GM10266 (cell line): ENCODE results near the gene HES7.
"Not testable (repeated sequence)": the region's sequence is repeated elsewhere in the genome, so short reads cannot be mapped to it uniquely, and the experiment has no call there.

ENCODE experiments used
- DNase-seq: peaks from one replicate; pipeline ENCODE4 v3.0.0; 2012; ENCODE audit errors: extremely low spot score
- TF ChIP-seq, protein P1 (sequence below): IDR thresholded peaks from 2 replicates; pipeline ENCODE4 v1.5.1; 2012; ENCODE audit warnings: mild to moderate bottlenecking, low read depth; ENCODE audit not compliant: control insufficient read depth, insufficient read depth; ENCODE audit errors: missing control alignments

The HES7 gene

DNA sequence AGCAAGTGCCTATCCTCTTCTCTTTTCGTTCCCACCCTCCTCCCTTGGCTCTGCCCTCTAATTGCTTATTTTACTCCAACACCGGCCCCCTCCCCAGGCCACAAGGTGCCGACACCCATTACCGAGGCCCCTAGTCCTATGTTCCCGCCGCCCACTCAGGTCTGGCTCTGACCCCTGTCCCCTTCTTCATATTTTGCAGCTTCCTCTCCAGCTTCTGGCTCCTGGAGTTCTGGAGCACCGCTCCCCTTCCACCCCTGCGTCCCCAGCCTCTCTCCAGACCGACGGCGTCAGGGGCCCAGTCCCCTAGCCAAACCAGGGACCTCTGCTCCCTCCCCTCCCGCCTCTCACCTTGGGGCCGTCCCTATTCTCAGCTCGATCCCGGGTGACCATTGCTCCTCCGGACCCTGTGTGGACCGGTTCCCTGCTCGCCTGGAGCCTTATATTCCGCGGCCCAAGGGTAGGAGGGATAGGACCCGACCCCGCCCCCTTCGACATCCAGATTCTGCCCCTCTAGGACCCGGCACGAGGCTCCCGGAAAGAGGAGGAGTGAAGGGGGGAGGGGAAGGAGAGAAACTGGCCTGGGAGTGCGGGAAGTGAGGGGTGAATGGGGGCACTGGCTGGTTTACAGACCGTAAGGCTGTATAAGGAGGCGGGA lies at the start of gene HES7:
HES7 (minus strand) TSS at position 412 of the 655 bp plus-strand sequence; CDS start at position 390, 22 bp downstream.
- TF ChIP-seq, protein P1, sequence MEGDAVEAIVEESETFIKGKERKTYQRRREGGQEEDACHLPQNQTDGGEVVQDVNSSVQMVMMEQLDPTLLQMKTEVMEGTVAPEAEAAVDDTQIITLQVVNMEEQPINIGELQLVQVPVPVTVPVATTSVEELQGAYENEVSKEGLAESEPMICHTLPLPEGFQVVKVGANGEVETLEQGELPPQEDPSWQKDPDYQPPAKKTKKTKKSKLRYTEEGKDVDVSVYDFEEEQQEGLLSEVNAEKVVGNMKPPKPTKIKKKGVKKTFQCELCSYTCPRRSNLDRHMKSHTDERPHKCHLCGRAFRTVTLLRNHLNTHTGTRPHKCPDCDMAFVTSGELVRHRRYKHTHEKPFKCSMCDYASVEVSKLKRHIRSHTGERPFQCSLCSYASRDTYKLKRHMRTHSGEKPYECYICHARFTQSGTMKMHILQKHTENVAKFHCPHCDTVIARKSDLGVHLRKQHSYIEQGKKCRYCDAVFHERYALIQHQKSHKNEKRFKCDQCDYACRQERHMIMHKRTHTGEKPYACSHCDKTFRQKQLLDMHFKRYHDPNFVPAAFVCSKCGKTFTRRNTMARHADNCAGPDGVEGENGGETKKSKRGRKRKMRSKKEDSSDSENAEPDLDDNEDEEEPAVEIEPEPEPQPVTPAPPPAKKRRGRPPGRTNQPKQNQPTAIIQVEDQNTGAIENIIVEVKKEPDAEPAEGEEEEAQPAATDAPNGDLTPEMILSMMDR, result no peak
- no peak for DNase-seq

- TF ChIP-seq, protein P1, result no peak
- peak; percentile 82 for DNase-seq
Measured at GRCh38 chr17:8173056-8173870, 49.4 kb upstream of the HES7 start.

GRCh38 chr17:8170186-8170585 lies 46.3 kb upstream of the HES7 start:
- DNase-seq, result not testable (repeated sequence)

GRCh38 chr17:8167526-8167925 lies 43.6 kb upstream of the HES7 start:
- TF ChIP-seq, protein P1, result no peak
- no peak for DNase-seq

DNA sequence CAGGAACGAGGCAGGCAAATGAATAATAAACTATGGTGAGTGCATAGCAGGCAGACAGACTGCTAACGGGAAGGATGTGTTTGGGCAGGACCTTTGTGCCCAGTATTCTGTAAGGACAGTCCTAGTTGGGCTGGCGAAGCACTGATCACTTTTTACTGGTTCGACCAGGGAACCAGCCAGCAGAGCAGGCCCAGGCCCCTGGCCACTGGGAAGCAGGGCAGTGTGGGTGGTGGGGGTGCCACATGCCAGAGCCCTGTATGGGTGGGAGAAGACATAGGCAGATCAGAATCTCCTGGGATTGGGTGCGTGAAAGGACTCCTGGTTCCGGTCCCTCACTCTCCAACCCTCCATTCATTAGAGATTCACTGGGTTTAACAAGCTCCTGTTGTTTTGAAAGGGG lies 42.8 kb upstream of the HES7 start:
- no peak for DNase-seq
- TF ChIP-seq, protein P1, result no peak

DNA sequence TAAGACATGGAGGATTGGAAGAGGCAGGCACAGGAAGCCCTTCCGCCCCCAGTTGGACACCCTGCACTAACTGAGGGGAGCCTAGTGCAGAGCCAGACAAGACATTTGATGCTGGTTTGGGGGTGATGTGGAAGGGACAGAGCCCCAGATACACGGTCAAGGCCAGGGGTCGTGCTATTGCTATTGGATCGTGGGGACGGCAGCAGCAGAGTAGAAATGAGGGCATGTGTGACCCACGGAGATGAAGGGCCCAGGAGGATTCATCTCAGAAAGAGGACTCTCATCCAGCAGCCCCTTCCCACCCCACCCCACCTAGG lies 40.9 kb upstream of the HES7 start:
- DNase-seq, result no peak
- TF ChIP-seq, protein P1, result no peak

- DNase-seq, result peak; percentile 50
- TF ChIP-seq, protein P1, result no peak
Measured at GRCh38 chr17:8163978-8164814, 40.3 kb upstream of the HES7 start.
